GM10248 (cell line): ENCODE data around the gene NDE1.

Experiments
- CTCF ChIA-PET: fragments of 300-600 bp; sonication (Branson Sonifier 250); formaldehyde crosslinking; extraction: SDS; loops from one replicate; lab custom pipeline; 2021; ENCODE audit warnings: antibody characterized with exemption; lab: Yijun Ruan, JAX
- POLR2A ChIA-PET: fragments of 350-650 bp; sonication (Branson Sonifier 250); formaldehyde crosslinking; extraction: SDS; loops from one replicate; lab custom pipeline; 2020; ENCODE audit warnings: antibody characterized with exemption; lab: Yijun Ruan, JAX
- DNase-seq: peaks from one replicate; pipeline ENCODE4 v3.0.0; 2012; ENCODE audit errors: extremely low spot score
- TF ChIP-seq, protein P1 (sequence below): IDR thresholded peaks from 2 replicates; pipeline ENCODE4 v1.5.1; 2012; ENCODE audit warnings: mild to moderate bottlenecking, low read depth; ENCODE audit errors: extremely low read depth, missing control alignments, control extremely low read depth

NDE1 gene

DNA sequence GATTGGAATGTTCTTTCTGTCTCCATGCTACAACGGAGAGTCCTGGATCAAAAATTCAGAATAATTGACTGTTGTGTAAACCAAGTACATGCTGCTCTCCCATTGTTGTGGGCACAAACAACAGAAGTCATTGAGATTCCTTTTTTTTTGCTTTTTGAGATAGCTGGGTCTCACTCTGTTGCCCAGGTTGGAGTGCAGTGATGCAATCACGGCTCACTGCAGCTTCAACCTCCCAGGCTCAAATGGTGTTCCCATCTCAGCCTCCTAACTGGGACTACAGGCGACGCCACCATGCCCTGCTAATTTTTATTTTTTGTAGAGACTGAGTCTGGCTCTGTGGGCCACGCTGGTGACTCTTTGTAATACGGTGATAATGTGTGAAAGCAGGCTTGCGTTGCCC, 24.5 kb downstream of the NDE1 start:
- CTCF ChIA-PET: no interaction called here

DNA sequence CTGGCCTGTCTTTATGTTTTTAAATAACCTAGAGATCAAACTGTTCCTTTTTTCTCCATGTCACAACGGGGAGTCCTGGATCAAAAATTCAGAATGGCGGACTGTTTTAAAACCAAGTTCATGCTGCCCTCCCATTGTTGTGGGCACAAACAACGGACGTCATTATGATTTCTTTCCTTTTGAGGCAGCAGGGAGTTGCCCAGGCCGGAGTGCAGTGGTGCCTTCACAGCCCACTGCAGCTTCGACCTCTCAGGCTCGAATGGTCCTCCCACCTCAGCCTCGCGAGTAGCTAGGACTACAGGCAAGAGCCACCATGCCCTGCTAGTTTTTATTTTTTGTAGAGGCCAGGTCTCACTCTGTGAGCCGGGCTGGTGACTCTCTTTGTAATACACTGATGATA, 26.5 kb downstream of the NDE1 start:
- POLR2A ChIA-PET: no interaction called here
- TF ChIP-seq, protein P1, sequence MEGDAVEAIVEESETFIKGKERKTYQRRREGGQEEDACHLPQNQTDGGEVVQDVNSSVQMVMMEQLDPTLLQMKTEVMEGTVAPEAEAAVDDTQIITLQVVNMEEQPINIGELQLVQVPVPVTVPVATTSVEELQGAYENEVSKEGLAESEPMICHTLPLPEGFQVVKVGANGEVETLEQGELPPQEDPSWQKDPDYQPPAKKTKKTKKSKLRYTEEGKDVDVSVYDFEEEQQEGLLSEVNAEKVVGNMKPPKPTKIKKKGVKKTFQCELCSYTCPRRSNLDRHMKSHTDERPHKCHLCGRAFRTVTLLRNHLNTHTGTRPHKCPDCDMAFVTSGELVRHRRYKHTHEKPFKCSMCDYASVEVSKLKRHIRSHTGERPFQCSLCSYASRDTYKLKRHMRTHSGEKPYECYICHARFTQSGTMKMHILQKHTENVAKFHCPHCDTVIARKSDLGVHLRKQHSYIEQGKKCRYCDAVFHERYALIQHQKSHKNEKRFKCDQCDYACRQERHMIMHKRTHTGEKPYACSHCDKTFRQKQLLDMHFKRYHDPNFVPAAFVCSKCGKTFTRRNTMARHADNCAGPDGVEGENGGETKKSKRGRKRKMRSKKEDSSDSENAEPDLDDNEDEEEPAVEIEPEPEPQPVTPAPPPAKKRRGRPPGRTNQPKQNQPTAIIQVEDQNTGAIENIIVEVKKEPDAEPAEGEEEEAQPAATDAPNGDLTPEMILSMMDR: no peak
- DNase-seq: no peak
- CTCF ChIA-PET: interaction anchor here (1.1 kb wide), 1 partner anchor 11 kb away, joined by 3 read pairs; no protein-coding TSS in a partner anchor

More for the DNA sequence above, 24.5 kb downstream of the NDE1 start:
- TF ChIP-seq, protein P1: no peak
- POLR2A ChIA-PET: interaction anchor here (1.1 kb wide), 1 partner anchor 16 kb away, joined by 4 read pairs; no protein-coding TSS in a partner anchor
- no peak for DNase-seq

DNA sequence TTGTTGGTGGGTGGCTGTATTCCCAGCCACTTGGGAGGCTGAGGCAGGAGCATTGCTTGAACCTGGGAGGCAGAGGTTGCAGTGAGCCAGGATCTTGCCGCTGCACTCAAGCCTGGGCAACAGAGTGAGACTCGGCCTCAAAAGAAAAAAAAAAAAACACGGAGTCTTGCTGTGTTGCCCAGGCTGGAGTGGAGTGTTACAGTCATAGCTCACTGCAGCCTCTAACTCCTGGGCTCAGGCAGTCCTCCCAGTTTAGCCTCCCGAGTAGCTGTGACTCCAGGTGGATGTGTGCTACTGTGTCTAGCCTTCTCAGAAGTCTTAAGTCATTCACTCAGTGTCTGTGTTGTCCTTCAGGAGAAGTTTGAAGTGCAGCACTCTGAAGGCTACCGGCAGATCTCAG, 27.4 kb downstream of the NDE1 start:
- TF ChIP-seq, protein P1: no peak
- ChIA-PET POLR2A (no interaction called here), CTCF (interaction anchor here (1.1 kb wide), 1 partner anchor 12 kb away, joined by 3 read pairs; no protein-coding TSS in a partner anchor)
- no peak for DNase-seq

DNA sequence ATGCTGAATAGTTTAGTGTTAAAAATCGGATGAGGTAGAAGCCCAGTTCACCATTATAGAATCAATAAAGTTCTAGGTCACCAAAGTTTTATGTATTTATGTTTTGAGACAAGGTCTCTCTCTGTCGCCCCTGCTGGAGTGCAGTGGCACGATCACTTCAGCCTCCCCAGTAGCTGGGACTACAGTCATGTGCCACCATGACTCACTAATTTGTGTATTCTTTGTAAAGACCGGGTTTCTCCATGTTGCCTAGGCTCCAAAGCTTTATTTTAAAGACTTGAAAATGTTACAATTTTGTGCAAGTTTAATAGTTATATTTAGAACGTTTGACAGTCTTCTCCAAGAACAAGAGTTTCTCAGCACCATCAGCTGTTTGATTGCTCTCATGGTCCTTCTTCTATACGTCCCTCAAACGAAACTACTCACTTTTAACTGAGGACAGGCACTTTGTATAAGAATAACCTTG, 32.1 kb downstream of the NDE1 start:
- ChIA-PET CTCF (interaction anchor here (1.4 to 2.8 kb wide), 3 partner anchors 10 to 40 kb away, joined by 8 to 12 read pairs (median 8); no protein-coding TSS in a partner anchor), POLR2A (no interaction called here)
- DNase-seq: no peak
- TF ChIP-seq, protein P1: peak; percentile 17

DNA sequence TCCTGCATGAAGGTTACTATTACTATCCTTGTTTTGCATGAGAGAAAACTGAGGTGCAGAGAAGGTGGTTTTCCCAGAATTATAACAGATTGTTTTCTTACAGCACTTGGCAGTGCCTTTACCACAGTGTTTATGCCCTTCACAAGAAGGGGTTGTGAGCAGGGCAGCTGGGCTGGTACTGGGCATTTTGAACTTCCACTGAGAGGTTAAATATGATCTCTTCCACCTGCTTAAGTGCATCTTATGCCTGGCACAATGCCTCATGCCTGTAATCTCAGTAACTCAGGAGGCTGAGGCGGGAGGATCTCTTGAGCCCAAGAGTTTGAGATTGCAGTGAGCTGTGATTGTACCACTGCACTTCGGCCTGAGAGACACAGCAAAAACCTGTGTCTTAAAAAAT, 36.2 kb downstream of the NDE1 start:
- DNase-seq: no peak
- TF ChIP-seq, protein P1: no peak
- POLR2A ChIA-PET: no interaction called here
- CTCF ChIA-PET: interaction anchor here (1.6 kb wide), 1 partner anchor 14 kb away, joined by 3 read pairs; no protein-coding TSS in a partner anchor

DNA sequence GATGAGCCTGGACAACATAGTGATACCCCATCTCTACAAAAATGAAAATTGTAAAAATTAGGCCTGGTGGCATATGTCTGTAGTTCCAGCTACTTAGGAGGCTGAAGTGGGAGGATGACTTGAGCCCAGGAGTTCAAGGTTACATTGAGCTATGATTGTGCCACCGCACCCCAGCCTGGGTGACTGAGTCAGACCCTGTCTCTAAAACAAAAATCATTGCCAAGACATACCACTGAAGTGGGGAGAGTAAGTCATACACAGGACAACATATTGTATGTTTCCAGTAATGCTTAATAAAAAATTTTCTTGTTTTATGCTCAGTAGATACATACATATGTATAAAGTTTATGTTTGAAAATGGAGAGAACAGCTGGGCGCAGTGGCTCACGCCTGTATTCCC, 39.2 kb downstream of the NDE1 start:
- POLR2A ChIA-PET: no interaction called here
- CTCF ChIA-PET: no interaction called here
- DNase-seq: no peak
- TF ChIP-seq, protein P1: no peak
